WTC11 (cell line): Measurements from ENCODE around the gene BCAR3. TPM values are rescaled to one million over a fixed set of nuclear protein-coding genes. Genes with fewer than 3 reads are reported as not detected.
A peak's percentile ranks its signal among the peaks of the same experiment; 100 is the strongest.

Experiments
- ATAC-seq: fragments of 200-7000 bp; cut with Tn5 transposase; 2 replicates; pipeline ENCODE4 v1.10.0; 2021; ENCODE audit warnings: mild to moderate bottlenecking, moderate library complexity
- CTCF ChIA-PET: fragments of 300-600 bp; sonication (Branson Sonifier 250); formaldehyde crosslinking; loops from one replicate; lab custom pipeline; 2021; ENCODE audit warnings: antibody characterized with exemption; lab: Charles Lee
- POLR2A ChIA-PET: fragments of 350-600 bp; sonication (Branson Sonifier 250); formaldehyde crosslinking; loops from one replicate; lab custom pipeline; 2021; ENCODE audit warnings: antibody characterized with exemption; lab: Charles Lee
- DNase-seq: peaks from one replicate; pipeline ENCODE4 v3.0.0; 2021; ENCODE audit warnings: low spot score
- H3K27ac Mint-ChIP-seq: 2 replicates; pipeline ENCODE4 v1.8.0; 2021; ENCODE audit warnings: mixed read lengths
- H3K27me3 Mint-ChIP-seq: 2 replicates; pipeline ENCODE4 v1.8.0; 2021; ENCODE audit warnings: low read depth, mild to moderate bottlenecking, moderate library complexity, mixed read lengths
- H3K36me3 Mint-ChIP-seq: 2 replicates; pipeline ENCODE4 v1.8.0; 2021; ENCODE audit warnings: mixed read lengths
- H3K4me1 Mint-ChIP-seq: 2 replicates; pipeline ENCODE4 v1.8.0; 2022; ENCODE audit warnings: mixed read lengths
- H3K4me3 Mint-ChIP-seq: 2 replicates; pipeline ENCODE4 v1.8.0; 2021; ENCODE audit warnings: mild to moderate bottlenecking, moderate library complexity, mixed read lengths
- H3K9me3 Mint-ChIP-seq: 2 replicates; pipeline ENCODE4 v1.8.0; 2021; ENCODE audit warnings: mixed read lengths
- ATF1 ChIP-seq: sonication (generic); formaldehyde crosslinking; IDR thresholded peaks from 2 replicates; pipeline ENCODE4 v1.8.1; 2023; ENCODE audit warnings: mild to moderate bottlenecking, moderate library complexity, missing genetic modification reagents
- CTCF ChIP-seq: fragments of 200-600 bp; IDR thresholded peaks from 2 replicates; pipeline ENCODE4 v1.8.0; 2022; ENCODE audit warnings: antibody characterized with exemption
- IRF1 ChIP-seq: sonication (generic); formaldehyde crosslinking; IDR thresholded peaks from 2 replicates; pipeline ENCODE4 v1.8.0; 2023; ENCODE audit warnings: missing genetic modification reagents
- MLX ChIP-seq: sonication (generic); formaldehyde crosslinking; IDR thresholded peaks from 2 replicates; pipeline ENCODE4 v1.8.1; 2023; ENCODE audit warnings: mild to moderate bottlenecking, missing genetic modification reagents, moderate library complexity
- NFYB ChIP-seq: sonication (generic); formaldehyde crosslinking; conservative IDR thresholded peaks from 2 replicates; pipeline ENCODE4 v1.8.0; 2022; ENCODE audit warnings: low read depth, missing genetic modification reagents
- NR3C1 ChIP-seq: sonication (generic); formaldehyde crosslinking; conservative IDR thresholded peaks from 2 replicates; pipeline ENCODE4 v1.8.1; 2023; ENCODE audit warnings: low read depth, mild to moderate bottlenecking, missing genetic modification reagents
- PRDM15 ChIP-seq: sonication (generic); formaldehyde crosslinking; IDR thresholded peaks from 2 replicates; pipeline ENCODE4 v1.8.0; 2022; ENCODE audit warnings: missing genetic modification reagents
- SMAD4 ChIP-seq: sonication (generic); formaldehyde crosslinking; IDR thresholded peaks from 2 replicates; pipeline ENCODE4 v1.8.0; 2022; ENCODE audit warnings: mild to moderate bottlenecking, missing genetic modification reagents
- TCF7 ChIP-seq: sonication (generic); formaldehyde crosslinking; IDR thresholded peaks from 2 replicates; pipeline ENCODE4 v1.8.0; 2022; ENCODE audit warnings: mild to moderate bottlenecking, low read depth, missing genetic modification reagents, moderate library complexity
- TP53 ChIP-seq: sonication (generic); formaldehyde crosslinking; IDR thresholded peaks from 2 replicates; pipeline ENCODE4 v1.8.1; 2023; ENCODE audit warnings: mild to moderate bottlenecking, missing genetic modification reagents
- ZMAT4 ChIP-seq: fragments of 250-450 bp; sonication (Bioruptor Pico); IDR thresholded peaks from 2 replicates; pipeline ENCODE4 v1.9.0; 2021; ENCODE audit warnings: mild to moderate bottlenecking
- ZNF263 ChIP-seq: sonication (generic); formaldehyde crosslinking; IDR thresholded peaks from 2 replicates; pipeline ENCODE4 v1.8.1; 2022; ENCODE audit warnings: low read depth, mild to moderate bottlenecking, moderate library complexity, missing genetic modification reagents
- ZNF423 ChIP-seq: fragments of 250-450 bp; sonication (Bioruptor Pico); IDR thresholded peaks from 2 replicates; pipeline ENCODE4 v2.1.2; 2022; ENCODE audit warnings: mild to moderate bottlenecking, moderate library complexity
- ZNF671 ChIP-seq: fragments of 250-450 bp; sonication (Bioruptor Pico); IDR thresholded peaks from 2 replicates; pipeline ENCODE4 v1.8.0; 2021; ENCODE audit warnings: mild to moderate bottlenecking
- total RNA-seq: library from RNA; stranded (reverse); gene quantifications from 3 replicates; pipeline ENCODE4 v1.2.3, GENCODE V29; 2021
- TF ChIP-seq, protein P1 (sequence below): sonication (generic); formaldehyde crosslinking; IDR thresholded peaks from 2 replicates; pipeline ENCODE4 v1.8.1; 2022; ENCODE audit warnings: mild to moderate bottlenecking, missing genetic modification reagents, moderate library complexity, borderline replicate concordance
- TF ChIP-seq, protein P2 (sequence below): fragments of 250-450 bp; sonication (Bioruptor Pico); conservative IDR thresholded peaks from 2 replicates; pipeline ENCODE4 v1.9.0; 2021; ENCODE audit warnings: mild to moderate bottlenecking

Gene BCAR3
- total RNA-seq, 1 experiment from 2014 or later: 14.8 TPM

DNA sequence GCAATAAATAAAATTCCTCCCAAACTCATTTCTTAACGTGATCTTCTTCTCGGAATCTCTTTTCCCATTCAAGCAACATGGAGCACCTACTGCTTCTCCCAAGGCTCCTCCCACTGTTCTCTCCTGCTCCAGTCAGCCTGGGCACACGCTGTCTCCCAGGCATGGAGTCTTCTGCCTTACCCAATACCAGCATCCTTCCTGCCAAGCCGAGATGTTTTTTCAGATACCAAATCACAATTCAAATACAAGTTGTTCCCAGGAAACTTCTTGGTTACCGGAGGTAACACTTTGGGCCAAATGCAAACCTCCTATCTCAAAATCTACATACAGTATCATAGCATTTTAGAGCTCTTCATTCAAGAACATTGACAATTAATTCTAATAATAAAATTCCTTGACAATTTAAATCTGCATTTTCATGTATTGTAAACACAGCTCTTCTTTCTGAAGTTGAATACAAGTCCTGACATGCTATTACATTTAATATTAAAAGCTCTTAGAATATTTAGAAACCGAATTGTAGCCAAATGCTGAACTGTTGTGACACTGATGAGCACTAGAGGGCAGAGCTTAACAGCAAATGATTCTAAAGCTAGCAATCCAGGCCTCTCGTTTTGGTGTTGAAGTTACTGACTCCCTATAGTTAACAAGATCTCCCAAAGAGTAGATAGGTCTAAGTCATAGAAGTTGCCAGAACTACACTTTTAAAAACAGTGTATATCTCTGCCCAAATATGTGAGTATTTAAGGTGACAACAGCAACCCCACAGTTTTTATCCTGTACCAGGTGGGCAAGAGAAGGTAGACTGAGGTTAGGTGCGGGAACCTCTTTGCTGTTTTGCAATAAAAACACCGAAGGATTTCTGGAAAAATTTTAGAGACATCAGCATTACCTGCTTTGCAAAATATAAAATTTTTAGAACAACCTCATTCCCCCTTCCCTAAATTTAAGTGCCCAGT lies 52.3 kb downstream of the BCAR3 start:
- POLR2A ChIA-PET: interaction anchor here (0.5 to 1.1 kb wide), 2 partner anchors 156 to 185 kb away, joined by 3 to 5 read pairs; no protein-coding TSS in a partner anchor
- H3K4me1 Mint-ChIP-seq: peaks cover 7% of the 10 kb centered on the region; the same call in 1 of the 2 replicates
- CTCF ChIA-PET: interaction anchor here (0.6 to 8.0 kb wide), 44 partner anchors 10 to 418 kb away, joined by 3 to 240 read pairs (median 4); partner anchors contain the start of genes BCAR3 and FNBP1L
- peak overlapping the region; percentile 47; the same call in 1 of the 2 replicates for H3K27ac Mint-ChIP-seq
- TF ChIP-seq IRF1 (CRISPR knock-in tag): no peak
- peak; percentile 62 for TF ChIP-seq CTCF
- DNase-seq (no peak), ATAC-seq (peak; percentile 76)
- peaks cover 14% of the 10 kb centered on the region for H3K36me3 Mint-ChIP-seq
- H3K4me3 Mint-ChIP-seq: no peak overlapping the region
- peaks cover 9% of the 10 kb centered on the region for H3K9me3 Mint-ChIP-seq
- no peaks in the 10 kb centered on the region for H3K27me3 Mint-ChIP-seq

DNA sequence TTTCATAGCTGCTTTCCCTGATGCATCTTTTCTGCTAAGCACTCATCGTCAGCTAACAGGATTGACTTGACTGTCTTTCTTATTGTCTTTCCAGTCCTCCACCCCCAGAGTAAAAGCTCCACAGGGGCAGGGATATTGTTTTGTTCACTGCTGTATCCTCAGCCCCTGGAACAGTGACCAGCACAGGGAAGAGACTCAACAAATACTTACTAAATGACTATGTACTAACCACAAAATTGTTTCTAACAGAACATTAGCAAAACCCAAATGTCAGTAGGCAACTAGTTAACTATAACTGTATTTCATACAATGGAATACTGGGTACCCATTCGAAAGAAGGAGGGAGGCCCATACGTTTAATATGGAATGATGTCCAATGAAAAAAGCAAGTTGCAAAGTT lies 53.0 kb downstream of the BCAR3 start:
- ChIA-PET POLR2A (no interaction called here), CTCF (interaction anchor here (0.8 to 8.0 kb wide), 13 partner anchors 10 to 223 kb away, joined by 3 to 240 read pairs (median 12); partner anchors contain the start of genes BCAR3 and FNBP1L)
- H3K27me3 Mint-ChIP-seq: no peaks in the 10 kb centered on the region
- no peak overlapping the region for H3K4me3 Mint-ChIP-seq
- ATAC-seq (no peak), DNase-seq (no peak)
- peaks cover 4% of the 10 kb centered on the region for H3K9me3 Mint-ChIP-seq
- peaks cover 7% of the 10 kb centered on the region; the same call in 1 of the 2 replicates for H3K4me1 Mint-ChIP-seq
- no peak overlapping the region; the same call in 1 of the 2 replicates for H3K27ac Mint-ChIP-seq
- peaks cover 7% of the 10 kb centered on the region; the same call in 1 of the 2 replicates for H3K36me3 Mint-ChIP-seq
- TF ChIP-seq ZNF423: no peak
- TF ChIP-seq NR3C1 (CRISPR knock-in tag): no peak
- no peak for TF ChIP-seq ATF1
- TF ChIP-seq, protein P1, sequence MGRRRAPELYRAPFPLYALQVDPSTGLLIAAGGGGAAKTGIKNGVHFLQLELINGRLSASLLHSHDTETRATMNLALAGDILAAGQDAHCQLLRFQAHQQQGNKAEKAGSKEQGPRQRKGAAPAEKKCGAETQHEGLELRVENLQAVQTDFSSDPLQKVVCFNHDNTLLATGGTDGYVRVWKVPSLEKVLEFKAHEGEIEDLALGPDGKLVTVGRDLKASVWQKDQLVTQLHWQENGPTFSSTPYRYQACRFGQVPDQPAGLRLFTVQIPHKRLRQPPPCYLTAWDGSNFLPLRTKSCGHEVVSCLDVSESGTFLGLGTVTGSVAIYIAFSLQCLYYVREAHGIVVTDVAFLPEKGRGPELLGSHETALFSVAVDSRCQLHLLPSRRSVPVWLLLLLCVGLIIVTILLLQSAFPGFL: no peak
- no peak for TF ChIP-seq ZMAT4 (CRISPR knock-in tag)
- TF ChIP-seq, protein P2, sequence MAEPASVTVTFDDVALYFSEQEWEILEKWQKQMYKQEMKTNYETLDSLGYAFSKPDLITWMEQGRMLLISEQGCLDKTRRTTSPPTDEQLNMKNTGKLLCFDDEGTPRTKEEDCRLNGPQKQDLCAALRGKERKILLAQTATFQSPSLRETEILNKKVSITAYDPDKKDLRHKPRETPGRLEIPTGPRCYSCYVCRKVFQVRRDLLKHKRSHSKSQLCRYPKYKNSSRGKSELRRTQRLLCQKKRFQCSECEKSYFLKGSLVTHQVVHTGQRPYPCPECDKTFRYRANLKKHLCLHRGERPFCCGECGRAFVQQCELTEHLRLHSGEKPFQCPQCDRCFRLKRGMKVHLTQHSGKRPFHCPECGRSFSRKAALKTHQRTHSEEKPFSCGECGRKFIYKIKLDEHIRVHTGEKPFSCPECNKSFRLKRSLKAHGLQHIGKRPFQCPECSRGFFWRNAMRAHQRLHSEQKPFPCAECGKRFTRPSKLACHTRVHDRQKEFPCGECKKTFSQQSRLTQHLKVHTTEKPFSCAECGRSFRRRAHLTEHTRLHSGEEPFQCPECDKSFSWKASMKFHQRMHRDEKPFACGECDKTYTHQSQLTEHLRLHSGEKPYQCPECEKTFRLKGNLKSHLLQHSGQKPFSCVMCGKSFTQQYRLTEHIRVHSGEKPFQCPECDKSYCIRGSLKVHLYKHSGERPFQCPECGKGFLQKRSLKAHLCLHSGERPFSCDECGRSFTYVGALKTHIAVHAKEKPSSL (CRISPR knock-in tag): no peak
- no peak for TF ChIP-seq ZNF263 (CRISPR knock-in tag)
- no peak for TF ChIP-seq SMAD4 (CRISPR knock-in tag)
- no peak for TF ChIP-seq NFYB (CRISPR knock-in tag)
- TF ChIP-seq TCF7: no peak
- TF ChIP-seq TP53 (CRISPR knock-in tag): no peak
- no peak for TF ChIP-seq MLX
- no peak for TF ChIP-seq PRDM15 (CRISPR knock-in tag)
- no peak for TF ChIP-seq ZNF671
